NCI-H146 treated with DMSO at 0.1 percent for 48 hours (cell line): ENCODE measurements around the gene MAGI1.
A peak's percentile ranks its signal among the peaks of the same experiment; 100 is the strongest.

Source experiments
- DNase-seq: peaks from one replicate; lab custom pipeline; 2025; ENCODE audit not compliant: unreplicated experiment; lab: John Stamatoyannopoulos, UW

MAGI1 gene

DNA sequence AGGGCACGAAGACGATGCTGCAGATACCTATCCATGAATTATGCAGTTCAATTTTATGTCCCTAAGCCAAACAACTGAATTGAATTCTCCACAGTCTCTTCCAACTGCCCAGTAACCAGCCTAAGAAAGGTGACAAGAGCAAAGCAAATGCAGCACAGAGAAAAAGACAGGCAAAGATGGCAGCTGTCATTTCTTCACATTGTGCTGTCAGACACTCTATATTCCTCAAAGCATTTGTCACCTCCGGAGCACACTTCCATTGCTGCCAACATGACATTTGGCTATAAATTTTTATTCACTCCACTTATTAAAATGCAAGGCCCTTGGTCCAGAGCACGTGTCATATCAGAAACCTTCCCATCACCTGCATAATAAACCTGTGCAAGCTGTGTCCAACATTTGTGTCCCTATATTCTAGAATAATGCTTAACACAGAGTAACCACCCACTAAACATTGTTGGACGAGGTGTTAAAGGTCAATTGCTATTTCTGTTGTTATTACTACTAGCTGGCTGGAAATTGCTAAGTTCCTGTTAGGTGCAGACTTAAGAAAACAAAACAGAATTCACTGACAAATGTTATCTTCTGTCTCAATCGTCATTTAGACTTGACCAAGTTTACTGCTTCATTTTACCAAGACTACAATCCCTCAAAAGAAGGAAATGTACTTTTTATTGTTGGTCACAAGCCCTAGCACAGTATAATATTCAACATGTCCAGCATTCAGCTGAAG is 89.7 kb downstream of the MAGI1 start:
- DNase-seq, result no peak

DNA sequence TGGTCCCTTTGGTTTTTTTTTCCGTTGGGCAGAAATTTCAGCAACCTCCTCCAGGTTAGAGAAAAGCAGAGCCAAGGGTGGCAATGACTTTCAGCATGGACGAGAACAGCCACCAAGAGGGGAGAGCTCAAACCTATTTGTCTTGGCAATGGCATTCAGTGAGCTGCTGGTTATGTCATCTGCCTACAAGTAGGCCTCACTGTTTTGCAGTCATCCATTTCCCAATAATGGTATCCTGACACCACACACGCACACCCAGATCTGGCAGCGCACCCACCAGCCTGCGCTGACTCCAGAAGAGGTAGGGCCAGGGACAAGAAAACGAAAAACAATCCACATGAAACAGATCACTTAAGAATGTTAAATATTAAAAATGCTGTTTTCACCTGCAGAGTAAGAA is 92.3 kb downstream of the MAGI1 start:
- DNase-seq, result no peak

DNA sequence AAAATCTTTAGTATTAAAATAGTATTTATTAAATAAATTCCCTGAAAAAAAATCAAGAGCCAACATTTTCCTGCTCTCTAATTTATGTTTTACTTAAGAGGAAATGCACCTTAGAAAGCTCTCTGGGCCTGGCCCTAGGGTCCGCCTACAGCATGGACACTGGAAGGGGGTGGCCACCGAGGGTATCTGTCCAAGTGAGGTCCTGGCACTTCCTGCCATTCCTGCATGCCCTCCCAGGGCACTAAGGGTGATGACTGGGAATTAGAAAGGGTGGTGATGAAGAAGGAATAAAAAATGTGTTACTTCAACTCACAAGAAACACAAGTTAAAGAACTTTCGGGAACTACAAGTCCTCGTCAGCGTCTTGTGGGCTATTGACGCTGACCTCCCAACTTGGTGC is 92.8 kb downstream of the MAGI1 start:
- no peak for DNase-seq

DNA sequence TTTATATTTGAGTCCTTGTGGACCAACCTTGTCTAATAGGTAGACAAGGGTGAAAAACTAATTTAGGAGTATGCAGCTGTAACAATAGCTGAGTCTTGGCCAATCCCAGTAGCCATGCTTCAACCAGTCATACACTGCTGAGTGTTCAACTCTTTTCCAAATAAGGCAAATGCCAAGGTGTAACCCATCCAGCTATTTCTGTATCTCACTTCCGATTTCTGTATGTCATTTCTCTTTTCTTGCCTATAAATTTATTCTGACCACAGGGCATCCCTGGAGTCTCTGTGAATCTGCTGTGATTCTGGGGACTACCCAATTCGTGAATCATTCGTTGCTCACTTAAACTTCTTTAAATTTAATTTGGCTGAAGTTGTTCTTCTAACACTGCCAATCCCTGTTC is 93.2 kb downstream of the MAGI1 start:
- DNase-seq, result no peak

DNA sequence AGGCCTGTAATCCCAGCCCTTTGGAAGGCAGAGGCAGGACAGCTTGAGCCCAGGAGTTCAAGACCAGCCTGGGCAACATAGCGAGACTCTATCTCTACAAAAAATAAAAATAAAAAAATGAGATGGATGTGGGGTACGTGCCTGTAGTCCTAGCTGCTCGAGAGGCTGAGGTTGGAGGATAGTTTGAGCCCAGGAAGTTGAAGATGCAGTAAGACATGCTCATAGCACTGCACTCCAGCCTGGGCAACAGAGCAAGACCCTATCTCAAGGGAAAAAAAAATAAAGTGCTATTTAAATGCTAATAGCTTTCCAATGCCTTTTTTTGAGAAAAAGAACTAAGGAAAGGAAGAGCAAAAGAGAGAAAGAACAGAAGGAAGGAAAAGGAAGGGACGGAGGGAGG is 94.5 kb downstream of the MAGI1 start:
- DNase-seq, result no peak

DNA sequence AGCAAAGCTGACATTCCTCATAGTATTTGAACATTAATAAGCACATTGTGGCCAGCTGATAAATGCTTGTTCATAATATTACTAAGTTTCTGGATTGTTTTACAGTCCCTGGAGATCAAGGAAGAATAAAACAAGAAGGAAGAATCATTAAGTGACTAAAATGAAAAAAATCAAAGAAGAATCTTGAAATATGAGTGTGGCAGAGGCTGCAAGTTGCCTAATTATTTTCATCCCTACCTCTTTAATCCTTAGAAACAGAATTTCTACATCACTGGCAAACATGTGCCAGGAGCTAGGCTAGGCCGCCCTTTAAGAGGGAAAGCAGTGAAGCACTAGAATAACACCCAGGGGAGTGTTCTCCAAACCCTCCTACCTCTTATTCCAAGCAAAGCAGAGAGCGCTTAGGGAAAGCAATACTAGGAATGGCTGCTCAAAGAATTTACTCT is 98.9 kb downstream of the MAGI1 start:
- DNase-seq, result no peak

DNA sequence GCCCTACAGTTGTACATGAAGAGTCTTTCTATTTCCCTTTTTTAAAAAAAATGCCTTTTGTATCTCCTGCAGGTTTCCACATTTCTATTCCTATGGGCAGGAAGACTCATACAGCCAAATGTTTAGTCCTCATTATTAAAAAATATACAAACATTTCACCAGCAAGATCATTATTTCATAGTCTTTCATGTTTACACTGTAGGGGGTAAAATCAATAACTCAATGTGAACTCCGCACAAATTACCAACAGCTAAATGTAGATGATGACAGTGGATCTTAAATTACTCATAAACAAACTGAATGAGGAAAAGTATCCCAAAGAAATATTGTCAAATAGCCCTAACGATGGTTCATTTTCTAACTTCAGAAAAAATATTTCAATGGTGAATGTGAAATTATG is 99.5 kb downstream of the MAGI1 start:
- DNase-seq, result no peak

DNA sequence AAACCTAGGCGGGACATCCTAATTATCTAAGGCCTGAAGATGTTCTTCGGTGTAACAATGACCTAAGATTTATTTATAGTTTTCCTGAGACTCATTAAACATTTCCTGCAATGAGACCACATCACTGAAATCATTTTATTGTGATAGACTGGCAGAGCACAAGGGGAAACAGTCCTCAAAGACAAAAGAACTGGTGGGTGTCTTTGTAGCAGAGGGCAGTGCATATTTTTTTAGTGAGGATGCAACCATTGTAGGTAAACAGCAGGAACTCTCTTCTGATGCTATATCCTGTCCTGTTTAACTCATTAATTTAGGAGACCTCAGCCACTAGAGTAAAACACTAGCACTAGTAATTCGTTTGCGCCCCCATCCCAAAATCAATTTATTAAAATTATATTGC is 100.0 kb downstream of the MAGI1 start:
- DNase-seq, result no peak

DNA sequence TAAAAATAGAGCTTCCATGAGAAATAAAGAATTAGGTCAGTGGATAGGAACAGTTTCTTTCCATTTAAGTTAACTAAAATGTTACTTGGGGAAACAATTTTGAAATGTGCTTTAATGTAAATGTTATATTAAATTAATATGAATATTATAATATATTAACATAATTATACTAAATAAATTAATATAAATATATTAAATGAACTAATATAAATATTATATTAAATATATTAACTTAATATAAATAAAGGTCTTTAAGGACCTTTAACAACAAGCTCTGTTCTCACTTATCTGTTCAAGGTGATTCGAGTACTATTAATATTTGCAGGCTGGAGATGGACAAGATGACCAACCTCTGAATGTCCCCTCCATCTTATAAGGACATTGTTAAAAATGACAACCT is 100.6 kb downstream of the MAGI1 start:
- no peak for DNase-seq

DNA sequence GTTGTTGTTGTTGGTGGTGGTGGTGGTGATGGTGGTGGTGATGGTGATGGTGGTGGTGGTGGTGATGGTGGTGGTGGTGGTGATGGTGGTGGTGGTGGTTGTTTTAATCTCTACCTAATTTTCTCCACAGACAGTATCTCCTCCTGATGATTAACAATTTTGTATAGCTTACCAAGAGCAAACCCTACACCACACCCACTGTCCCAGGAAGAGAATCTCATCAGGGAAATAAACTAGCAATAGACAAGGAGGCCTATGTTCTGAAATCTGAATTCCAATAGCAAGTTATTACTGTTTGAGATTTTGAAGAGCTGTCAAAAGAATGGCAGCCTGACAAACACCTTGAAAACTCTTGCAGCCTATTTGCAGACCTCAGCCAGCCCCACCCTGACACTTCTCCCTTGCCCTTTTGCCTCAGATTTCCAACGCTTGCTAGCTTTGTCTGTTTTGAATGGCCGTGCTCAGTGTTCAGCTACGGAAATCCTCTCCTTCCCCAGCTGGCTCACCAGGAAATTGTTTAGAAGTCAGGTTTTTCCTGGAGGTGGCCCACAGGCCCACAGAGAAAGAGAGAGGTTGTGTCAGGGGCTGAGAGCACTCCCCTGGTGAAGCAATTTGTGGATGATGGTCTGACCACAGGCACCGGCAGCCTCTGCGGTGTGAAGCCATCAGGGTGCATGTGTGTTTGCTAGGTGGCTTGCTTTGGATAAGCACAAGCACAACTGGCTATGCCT is 101.6 kb downstream of the MAGI1 start:
- DNase-seq, result no peak

DNA sequence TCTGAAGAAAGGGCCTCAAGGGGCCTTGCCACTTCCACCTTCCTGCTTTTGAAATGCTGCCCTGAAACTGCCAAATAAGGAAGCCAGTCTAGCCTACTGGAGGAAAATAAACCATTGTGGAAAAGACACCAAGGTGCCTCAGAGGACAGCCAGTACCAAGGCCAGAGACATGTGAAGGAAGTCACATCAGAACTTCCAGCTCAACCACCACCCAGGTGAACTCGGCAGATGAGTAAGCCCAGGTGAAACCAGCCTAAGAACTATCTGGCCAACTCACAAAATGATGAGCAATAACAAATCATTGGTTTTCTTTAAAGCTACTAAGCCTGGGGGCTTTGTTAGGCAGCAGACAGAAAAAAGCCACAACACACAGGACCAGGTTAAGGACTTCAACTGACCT is 103.0 kb downstream of the MAGI1 start:
- no peak for DNase-seq

DNA sequence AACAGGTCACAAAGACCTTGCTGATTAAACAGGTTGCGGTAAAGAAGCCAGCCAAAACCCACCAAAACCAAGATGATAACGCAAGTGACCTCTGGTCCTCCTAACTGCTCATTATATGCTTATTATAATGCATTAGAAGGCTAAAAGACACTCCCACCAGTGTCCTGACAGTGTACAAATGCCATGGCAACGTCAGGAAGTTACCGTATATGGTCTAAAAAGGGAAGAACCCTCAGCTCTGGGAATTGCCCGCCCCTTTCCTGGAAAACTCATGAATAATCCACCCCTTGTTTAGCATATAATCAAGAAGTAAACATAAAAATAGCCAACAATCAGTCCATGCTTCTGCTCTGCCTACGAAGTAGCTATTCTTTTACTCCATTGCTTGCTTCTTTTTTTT is 108.1 kb downstream of the MAGI1 start:
- DNase-seq, result no peak

DNA sequence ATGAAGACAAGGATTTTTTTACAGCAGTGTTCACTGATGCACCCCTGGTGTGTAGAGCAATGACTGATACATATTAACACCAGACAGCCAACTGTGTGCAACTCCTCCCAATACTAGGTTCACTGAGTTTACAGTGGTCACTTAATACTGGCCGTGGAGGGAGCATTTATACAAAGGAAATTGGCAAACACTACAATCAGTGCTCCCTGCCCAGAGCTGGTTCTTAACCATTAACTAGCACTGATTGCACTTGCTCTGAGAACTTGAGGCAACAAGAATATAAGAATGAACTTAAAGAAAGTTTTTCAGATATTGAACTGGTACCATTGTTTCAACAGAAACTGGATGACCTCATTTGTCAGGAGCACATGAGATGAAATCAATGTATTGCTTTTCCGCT is 110.6 kb downstream of the MAGI1 start:
- no peak for DNase-seq

DNA sequence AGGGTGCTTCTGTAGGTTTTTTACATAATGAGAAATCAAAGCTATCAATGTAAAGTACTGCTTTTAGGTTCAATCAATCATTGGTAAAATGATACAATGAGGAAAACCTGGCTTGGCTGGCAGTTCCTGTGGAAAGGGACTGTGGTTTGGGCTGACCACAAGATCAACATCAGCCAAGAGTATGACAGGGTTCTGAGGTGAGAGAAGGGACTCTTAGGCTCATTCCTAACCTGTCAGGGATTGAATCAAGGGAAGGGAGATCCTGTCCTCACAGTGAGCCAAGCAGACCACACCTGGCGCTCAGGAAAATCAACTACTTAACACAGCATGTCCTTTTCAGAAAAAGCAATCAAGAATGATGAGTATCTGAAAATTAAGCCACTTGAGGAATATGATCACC is 111.1 kb downstream of the MAGI1 start:
- peak; percentile 13 for DNase-seq

DNA sequence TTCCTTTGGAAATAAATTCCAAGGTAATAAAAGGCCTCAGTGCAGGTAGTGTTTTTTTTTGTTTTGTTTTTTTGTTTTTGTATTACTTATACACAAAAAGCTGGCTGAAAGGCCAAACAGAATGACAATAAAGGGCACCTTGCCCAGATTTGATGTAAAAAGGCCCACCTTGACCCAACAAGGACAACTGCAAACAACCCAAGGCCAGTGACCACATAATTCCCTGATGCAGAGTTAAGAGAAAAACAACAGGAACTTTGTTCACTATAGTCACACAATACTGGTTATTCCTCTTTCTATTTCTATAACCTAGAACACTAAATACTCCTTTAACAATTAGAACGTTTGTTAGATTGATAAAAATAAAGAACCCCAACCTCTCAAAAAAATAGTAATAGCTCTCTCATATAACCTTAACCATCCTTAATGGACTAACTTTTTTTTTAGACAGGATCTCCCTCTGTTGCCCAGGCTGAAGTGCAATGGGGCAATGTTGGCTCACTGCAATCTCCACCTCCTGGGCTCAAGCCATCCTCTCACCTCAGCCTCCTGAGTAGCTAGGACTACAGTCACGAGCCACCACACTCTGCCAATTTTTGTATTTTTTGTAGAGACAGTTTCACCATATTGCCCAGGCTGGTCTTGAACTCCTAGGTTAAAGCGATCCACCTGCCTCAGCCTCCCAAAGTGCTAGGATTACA is 113.3 kb downstream of the MAGI1 start:
- no peak for DNase-seq

DNA sequence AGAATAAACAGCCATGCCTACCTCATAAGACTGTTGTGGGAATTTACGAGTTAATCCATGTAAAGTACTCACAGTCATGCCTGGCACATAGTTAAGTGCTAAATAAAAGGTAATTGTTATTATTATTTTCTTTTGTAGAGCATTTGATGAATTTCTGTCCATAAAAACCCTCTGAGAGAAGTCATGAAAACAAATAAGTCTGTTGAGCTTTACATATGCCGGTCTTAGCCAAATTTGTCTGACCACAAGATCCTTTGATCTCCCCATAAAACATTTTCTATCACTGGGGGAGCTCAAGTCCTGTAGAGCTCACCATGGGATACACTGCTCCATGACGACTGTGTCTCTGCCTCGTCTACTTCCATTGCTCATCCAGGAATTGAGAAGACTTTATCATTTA is 114.0 kb downstream of the MAGI1 start:
- DNase-seq, result no peak

DNA sequence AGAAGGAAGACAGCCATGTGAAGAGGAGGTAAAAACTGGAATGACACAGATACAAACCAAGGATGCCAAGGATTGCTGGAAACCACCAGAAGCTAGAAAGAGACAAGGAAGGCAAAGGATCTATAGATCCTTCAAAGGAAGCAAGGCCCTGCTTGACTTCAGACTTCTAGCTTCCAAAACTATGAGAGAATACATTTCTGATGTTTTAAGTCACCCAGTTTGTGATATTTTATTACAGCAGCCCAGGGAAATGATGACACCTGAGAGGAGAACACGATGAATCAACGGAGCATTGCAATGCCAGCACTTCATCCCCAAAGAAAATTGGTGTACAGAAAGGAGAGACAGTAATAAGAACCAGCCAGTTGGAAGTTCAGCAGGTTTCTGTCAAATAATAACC is 116.3 kb downstream of the MAGI1 start:
- no peak for DNase-seq

DNA sequence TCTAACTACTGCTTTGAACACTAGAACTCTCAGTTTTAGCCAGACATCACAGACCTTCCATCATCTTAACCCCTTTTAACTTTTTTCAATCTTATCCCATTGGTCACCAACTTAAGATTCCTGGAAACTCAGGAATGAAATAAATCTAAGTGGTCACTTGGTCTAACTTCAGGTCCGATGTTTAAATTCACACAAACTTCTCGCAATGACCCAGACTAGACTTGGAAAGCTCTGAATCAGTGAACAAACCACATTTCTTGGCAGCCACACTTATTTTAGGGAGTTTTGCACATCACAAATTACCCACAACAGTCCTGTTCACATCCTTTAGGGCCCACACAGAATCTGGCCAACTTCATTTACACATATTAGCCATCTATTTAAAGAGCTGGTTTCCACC is 118.9 kb downstream of the MAGI1 start:
- DNase-seq, result no peak

DNA sequence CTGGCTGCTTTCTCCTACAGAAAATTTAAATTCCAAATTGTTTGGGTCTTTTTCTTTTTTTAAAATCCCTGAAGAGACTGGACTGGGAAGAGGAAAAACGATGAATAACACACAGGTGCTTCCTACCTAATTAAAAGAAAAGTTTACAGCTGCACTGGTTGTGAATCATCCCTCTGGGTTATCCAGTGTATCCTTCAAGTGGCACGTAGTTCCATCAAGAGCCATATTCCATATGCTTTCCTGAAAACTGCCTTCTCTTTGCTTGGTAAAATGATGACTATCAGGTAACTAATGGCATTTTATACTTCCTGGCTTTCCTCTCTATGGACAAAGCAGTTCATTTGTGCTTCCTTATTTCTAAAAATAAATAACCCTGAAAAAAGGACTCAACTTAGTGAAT is 123.2 kb downstream of the MAGI1 start:
- DNase-seq, result no peak

DNA sequence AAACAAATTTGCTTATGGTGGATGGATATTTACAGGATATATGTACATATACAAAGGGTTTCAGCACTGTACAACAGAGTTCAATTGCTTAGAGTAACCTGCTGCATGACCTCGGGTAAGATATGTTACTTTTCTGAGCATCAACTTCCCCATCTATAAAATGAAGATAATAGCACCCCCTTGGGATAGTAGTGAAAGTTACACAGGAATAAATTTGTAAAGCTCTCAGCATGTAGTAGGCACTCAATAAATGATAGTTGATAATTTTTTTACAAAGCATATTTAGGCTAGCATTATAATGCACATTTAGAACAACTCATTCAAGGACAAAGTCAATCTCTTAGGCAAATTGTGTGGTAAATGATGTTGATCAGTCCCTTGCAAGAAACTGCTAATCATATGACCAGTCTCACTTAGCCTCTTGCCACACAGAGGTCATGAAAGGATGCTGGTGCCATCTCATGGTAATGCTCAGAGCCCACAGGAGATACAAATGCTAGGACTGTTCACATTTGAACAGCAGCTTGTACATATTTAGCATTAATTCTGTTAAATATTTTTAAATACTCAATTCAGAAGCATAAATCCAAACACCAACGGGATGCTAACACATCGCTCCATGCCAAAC is 123.9 kb downstream of the MAGI1 start:
- DNase-seq, result no peak

DNA sequence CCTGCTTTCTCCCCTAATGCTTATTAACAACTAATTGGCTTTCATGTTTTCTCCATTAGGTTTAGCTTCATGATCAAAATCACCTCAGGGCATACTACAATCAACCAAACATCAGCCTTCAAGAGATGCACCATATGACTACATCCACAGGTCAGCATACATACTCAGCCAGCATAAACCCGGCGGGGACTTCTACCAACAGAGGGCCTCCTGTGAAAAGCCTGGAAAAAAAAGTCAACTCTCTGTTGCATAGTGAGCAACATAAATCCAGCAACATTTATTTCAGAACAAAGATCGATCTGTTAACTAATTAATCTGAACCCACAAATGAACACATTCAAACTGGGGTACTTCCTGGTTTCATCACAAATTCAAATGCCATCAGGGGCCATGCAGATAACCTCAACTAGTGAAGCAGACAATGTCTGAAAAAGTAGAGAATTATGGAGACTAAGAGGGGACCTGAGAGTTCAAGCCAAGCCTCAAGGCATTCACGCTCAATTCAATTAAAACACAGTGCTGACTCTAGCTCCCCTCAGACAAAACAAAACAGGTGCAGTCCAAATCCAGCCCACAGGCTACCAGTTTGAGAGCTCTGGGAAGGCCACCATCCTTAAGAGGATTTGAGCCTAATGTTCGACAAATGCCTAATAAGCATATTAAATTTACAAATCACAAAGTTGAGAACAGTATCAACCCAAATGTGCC is 124.5 kb downstream of the MAGI1 start:
- no peak for DNase-seq
